ENCODE data around the gene SLC13A1.
"Not testable (repeated sequence)": the region's sequence is repeated elsewhere in the genome, so short reads cannot be mapped to it uniquely, and the experiment has no call there.

The SLC13A1 gene

GRCh38 chr7:123125231-123125630, 74.5 kb downstream of the SLC13A1 start:
- no peak for DNase-seq

GRCh38 chr7:123122916-123123315, 76.9 kb downstream of the SLC13A1 start:
- no peak for DNase-seq

- DNase-seq: no peak
Observed at GRCh38 chr7:123120286-123120685, 79.5 kb downstream of the SLC13A1 start.

GRCh38 chr7:123115331-123115730, 84.4 kb downstream of the SLC13A1 start:
- no peak for DNase-seq

GRCh38 chr7:123114288-123114687, 85.5 kb downstream of the SLC13A1 start:
- no peak for DNase-seq

- DNase-seq: no peak
Observed at GRCh38 chr7:123112833-123113232, 86.9 kb downstream of the SLC13A1 start.

GRCh38 chr7:123099712-123100111, 100.1 kb downstream of the SLC13A1 start:
- DNase-seq: no peak

- no peak for DNase-seq
Observed at GRCh38 chr7:123096976-123097375, 102.8 kb downstream of the SLC13A1 start.

- DNase-seq: no peak
Observed at GRCh38 chr7:123096434-123096833, 103.3 kb downstream of the SLC13A1 start.

- no peak for DNase-seq
Observed at GRCh38 chr7:123090456-123090855, 109.3 kb downstream of the SLC13A1 start.

- not testable (repeated sequence) for DNase-seq
Observed at GRCh38 chr7:123086910-123087309, 112.9 kb downstream of the SLC13A1 start.

GRCh38 chr7:123084861-123085260, 114.9 kb downstream of the SLC13A1 start:
- DNase-seq: not testable (repeated sequence)

GRCh38 chr7:123079021-123079420, 120.7 kb downstream of the SLC13A1 start:
- DNase-seq: no peak

GRCh38 chr7:123075838-123076467, 123.8 kb downstream of the SLC13A1 start:
- DNase-seq: no peak

GRCh38 chr7:123070702-123071286, 129.0 kb downstream of the SLC13A1 start:
- DNase-seq: no peak

GRCh38 chr7:123067814-123068213, 132.0 kb downstream of the SLC13A1 start:
- no peak for DNase-seq
